IPS-NIHi7 (cell line): ENCODE measurements around the gene LHPP.

Experiments used
- DNase-seq: peaks from one replicate; pipeline ENCODE4 v3.0.0; 2012; ENCODE audit warnings: mixed read lengths; ENCODE audit errors: extremely low spot score

The LHPP gene

DNA sequence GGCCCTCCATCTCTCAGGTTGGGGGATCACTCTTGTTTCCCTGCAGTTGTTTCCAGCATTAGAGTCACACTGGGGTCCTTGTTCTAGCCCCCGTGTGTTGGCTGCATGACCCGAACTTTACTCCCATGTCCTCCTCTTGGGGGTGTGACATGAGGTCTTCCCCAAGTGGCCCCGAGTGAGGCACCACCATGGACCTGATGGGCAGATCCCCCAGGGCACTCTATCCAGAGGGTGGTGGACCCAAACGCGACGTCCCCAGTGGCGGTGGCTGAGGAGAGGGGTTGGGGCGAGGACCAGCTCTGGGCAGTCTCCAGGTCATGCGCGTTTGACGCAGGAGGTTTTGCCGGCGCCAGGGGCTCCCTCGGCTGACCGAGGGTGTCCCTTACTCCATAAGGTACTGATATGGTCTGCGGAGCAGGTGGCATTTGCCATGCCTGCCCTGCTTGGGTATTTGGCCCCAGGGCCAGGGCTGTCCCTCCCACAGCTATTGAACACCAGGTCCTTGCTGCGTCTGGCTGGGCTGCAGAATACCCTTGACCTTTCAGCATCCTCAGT is 131.9 kb downstream of the LHPP start:
- DNase-seq, result no peak

DNA sequence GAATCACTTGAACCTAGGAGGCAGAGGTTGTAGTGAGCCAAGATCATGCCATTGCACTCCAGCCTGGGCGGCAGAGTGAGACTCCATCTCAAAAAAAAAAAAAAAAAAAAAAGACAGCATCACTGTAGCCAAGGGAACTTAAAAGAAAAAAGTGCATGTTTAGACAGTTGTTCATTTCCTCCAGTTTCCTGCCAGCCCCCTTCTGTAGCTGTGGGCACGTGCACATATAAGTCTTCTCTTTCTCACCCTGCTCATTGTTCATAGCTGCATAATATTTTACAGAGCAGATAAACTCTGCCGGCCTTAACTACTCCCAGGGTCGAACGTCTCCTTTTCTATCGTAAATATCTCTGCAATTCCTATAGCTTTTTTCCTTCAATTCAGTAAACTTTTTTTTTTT is 132.6 kb downstream of the LHPP start:
- DNase-seq, result no peak

DNA sequence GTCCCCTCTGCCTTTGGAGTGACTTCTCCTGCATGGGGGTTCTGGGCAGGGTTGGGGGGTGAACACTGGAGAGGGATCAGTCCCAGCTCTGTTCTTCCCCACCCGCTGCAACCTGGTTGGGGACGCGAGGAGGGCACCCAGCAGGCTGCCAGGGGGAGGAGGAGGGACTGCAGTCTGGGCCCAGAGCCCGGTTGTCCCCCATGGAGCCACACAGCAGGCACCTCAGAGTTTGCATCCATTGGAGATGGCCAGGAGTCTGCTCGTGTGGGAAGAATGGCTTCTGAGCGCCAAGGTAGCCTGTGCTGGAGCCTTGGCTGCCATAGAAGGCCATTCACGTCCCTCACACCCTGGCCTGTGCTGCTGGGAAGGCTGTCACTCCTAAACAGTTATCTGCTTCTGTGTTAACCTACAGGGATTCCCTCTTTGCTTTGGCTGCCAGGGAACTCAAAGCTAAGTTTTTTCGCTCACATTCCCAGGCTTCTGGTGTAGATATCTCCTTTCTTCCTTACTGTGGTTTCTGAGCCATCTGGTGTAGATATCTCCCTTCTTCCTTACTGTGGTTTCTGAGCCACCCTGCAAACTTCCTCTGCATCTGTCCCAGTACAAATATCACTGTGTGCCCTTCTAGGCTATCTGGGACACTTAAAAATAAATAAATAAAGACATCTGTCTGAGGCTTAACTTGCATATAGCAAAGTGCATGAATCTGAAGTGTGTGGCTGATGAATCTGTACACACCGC is 133.7 kb downstream of the LHPP start:
- DNase-seq, result no peak

DNA sequence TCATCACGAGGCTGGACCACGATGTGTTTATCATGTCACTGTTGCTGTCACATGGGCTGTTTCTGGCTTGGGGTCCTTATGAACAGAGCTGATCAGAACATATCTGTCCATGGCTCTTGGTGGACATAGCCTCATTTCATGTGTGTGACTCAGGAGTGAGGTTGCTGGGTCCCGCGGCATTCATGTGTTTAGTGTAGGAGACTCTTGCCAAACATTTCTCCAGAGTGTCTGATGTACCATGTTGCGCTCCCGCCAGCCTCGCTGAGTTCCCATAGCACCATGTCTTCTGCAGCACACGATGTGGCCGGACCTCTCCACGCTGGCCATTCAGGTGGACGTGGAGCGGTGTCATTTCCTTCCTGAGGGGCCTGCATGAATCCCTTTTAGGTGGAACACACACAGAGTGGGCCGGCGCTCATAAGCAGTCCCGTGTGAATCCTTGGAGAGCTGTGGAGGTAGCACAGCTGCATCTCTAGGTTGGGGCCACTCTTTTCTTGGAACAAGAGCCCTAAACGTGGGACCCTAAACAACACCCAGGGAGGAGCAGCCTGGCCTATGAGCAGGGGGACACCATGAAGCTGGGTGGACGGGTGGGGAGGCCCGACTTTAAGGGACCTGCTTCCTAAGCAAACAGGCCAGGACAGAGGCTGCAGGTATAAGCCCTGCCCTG is 134.6 kb downstream of the LHPP start:
- DNase-seq, result no peak

DNA sequence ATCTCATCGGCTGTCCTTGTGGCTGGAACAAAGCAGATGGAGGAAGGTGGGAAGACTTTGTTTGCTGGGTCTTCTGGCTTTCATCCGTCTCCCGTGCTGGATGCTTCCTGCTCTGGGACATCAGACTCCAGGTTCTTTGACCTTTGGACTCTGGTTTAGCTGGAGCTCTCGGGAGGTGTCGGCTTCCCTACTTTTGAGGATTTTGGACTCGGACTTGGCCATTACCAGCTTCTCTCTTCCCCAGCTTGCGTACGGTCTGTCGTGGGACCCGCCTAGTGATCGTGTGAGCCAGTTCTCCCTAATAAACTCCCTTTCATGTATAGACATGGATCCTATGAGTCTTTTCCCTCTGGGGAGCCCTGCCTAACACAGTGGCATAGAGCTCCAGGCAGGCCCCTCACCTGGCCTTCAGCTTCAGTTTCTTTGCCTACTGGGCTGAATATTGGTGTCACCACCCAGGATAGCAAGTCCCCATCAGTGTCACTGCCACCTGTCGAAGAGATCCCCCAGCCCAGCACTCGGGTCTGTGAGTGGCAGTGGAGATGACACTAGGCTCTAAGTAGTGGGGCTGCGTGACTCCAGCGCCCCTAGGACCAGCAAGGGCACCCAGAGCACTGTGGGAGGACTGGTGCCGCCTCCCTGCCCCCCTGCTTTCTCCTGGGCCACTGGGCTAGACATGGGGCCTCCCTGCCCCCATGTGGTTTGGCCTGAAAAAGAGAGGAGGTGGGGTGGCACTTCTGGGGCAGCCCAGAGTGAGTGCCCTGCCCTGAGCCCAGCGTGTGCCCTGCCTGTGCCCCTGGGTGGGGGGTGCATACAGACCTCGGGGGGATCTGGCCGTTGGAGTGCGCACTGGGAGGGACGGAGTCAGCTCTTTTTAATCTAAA is 135.6 kb downstream of the LHPP start:
- no peak for DNase-seq

DNA sequence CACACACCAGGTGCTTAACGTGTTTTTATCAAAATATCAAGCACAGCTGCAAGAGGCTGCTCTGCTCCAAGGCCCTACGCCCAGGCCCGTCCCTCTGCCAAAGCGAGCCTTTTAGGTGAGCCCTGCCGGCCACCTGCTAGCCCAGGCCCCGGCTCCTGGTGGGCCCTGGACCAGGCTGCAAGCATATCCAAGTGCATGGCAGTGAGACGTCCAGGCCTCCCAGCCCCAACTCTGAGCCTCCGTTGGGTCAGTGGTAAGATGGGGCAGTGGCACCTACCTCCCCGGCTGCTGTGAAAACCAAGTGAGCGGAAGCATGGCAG is 136.2 kb downstream of the LHPP start:
- no peak for DNase-seq

DNA sequence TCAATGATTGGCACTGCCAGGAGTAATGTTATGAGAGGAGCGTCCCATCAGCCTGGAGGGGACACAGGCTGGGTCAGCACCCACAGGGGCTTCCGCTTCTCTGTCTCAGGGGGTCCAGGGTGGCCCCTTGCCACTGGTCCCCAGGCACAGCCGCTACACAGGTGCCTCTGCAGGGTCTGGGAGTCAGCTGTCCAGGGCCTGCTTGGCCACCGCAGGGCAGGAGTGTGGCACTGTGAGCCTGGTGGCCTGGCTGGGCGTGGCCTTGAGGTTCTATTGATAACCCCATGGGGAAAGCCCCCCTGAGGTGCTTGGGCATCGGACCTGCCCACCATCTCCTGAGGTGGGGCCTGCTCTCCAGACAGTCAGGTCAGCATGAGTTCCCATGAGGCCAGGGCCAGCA is 136.6 kb downstream of the LHPP start:
- DNase-seq, result no peak

DNA sequence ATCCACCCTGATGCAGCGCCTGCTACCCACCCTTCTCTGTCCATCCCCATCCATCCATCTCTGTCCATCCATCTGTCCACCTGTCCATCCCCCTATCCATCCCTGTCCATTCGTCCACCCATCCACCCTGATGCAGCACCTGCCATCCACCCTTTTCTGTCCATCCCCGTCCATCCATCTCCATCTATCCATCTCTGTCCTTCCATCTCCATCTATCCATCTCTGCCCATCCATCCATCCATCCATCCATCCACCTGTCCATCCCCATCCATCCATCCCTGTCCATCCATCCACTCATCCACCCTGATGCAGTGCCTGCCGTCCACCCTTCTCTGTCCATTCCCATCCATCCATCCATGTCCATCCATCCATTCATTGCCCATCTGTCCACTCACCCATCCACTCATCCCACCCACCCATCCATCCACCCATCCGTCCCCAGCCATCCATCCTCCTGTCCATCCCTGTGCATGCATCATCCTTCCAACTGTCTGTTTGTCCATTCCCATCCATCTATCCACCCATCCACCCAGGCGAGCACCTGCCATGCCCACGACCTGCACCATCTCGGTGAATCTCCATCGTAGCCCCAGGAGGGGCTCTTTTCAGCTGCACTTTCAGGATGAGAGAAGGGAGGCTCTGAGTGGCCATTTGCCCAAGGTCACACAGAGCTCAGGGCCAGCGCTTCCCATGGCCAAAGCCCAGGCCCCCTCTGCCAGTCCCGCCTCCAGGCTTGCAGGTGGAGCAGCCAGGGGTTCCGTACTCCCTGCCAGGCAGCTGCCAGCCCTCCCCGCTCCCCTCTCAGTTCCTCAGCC is 137.4 kb downstream of the LHPP start:
- no peak for DNase-seq

DNA sequence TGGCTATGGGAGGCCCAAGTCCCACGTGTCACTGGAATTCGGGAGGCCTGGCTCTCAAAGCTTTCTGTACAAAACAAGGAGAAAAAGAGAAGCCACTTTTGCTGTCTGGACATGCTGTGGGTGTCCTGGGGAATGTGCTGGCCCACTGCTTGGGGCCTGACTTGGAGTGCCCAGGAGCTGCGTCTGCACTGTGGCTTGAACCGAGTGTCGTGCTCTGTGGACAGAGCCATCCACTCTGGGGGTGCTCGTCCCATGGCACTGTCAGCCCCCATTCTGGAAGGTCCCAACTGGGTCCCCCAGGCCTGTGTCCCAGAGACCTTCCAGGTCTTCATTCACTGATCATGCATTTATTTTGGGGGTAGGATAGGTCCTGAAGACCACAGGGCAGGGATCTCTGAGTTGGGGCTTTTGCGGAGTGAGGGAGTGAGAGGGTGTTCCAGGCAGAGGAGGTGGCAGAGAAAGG is 138.0 kb downstream of the LHPP start:
- DNase-seq, result no peak

DNA sequence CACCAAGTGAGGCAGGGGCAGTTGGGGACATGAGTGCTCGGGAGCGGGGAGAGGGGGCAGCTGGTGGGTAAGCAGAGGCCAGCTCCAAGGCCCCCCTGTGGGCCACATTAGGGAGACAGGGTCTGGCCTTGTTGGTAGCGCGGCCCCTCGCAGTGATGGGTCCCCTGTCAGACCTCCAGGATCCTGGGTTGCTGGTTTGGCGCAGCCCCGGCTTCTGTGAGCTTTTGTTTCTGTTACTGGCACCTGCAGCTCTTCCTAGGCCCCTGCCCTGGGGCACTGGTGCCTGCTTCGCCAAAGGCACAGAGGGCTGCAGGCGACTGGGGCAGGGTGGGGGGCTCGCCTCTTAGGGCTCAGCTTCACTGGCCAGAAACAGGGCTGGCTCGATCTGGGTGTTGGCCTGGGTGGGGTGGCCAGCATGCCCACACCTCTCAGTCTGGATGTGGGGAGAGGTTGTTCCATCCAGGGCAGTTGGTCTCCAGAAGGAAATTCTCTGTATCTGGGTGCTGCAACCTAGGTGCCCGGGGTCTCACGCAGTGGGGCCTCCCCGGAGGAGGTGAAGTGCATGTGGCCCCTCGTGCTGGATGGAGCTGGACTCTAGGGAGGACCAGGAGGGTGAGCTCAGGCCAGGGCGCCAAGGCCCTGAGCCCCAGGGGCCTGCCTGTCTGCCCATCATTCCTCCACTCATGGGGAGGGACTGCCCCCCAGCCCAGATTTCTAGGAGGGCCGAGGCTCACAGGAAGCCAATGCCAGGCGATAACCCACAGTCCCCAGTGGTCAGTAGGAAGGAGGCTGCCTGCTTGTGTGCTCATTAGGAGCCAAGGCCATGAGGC is 138.6 kb downstream of the LHPP start:
- DNase-seq, result no peak

DNA sequence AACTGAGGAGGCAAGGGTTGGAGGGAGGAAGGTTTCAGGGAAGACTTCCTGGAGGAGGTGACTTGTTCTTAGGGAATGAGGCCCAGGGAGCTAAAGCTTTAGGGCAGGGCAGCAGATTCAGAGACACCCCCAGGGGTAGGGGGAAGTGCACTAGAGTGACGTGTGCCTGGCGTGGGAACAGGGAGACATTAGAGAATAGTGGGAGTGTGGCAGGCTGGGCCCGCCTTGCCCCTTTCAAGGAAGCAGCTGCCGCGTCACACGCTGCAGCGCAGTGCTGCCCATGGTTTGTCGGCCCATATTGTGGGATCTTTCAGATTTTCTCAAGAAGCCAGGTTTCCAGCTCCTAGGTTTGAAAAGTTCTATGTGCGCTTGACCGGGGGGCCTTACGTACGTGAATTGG is 139.4 kb downstream of the LHPP start:
- no peak for DNase-seq

DNA sequence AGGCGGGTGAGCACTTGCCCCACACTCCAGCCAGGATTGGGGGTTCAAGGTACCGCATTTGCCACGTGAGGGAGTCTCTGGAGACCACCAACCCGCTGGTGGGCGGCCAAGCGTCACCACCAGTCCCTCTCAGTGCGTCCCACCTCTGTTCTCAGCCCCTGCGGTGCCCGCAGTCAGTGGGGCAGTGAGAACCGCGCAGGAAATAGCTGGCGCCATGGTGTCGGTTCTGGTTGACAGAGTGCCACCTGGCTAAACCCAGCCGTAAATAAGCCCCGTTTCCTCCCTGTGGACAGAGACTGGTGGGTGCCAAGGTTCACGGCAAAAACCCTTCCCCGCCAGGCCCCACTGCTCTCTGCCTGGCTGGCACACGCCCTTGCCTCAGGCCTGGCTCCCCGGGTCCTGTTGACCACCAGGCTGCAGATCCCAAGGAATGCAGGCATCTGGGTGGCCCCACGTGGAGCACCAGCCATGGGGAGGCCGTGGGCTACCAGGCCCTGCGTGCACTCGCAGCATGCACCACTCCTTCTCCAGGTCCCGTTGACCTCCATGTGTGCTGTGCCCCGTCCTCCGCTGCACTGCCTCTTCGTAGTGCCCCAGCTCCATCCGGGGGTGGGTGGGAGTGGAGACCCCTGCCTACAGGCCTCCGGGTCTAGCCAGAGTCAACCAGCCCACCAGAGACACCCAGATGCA is 140.0 kb downstream of the LHPP start:
- DNase-seq, result no peak

DNA sequence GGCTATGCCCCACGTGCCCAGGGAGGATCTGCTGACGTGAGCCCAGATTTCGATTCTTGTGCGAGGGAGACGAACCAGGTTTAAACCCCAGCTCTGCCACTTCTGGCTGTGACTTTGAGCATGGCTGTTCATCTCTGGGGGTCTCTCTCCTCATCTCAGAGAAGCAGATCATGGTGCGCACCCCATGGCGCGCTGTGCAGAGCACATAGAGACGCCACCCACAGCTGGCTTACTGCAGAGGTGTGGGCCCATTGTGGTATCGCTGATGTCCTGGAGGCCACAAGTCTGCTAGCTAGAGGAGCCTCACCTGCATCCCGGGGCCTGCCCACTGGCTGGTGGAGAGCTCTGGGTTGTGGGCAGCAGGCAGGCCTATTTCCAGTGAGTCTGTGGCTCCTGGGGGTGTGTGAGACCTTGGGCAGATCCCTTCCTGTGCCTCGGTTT is 140.5 kb downstream of the LHPP start:
- no peak for DNase-seq

DNA sequence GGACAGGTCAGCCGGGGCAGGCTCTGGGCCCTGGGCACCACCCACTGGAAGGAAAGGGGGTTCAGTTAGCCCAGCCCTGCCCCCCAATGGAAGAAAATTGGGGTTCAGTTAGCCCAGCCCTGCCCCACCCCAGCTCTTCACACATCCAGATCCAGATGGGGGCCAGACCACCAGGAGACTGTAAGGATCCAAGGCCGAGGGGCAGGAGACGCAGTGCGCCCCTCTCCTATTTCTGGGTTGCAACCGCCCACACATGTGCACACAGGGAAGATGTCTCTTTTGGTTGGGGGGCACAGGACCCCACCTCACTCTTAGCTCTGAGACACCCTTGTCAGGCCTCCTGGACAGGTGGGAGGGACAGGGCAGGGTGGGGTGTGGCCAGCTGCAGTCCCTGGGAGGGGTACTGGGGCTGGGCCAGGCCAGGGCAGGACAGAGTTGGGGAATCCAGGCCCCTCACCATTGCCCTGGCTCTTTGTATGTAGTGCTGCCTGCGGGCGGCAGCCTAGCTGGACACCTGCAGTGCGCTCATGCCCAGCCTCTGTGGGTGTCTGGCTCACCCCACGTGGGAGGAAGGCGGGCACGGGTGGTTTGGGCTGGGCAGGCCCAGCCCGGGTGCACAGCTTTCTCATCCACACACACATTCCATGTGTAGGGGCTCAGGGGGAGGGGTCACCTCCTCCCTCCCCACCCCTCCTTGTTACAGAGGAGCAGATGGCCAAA is 141.2 kb downstream of the LHPP start:
- no peak for DNase-seq

DNA sequence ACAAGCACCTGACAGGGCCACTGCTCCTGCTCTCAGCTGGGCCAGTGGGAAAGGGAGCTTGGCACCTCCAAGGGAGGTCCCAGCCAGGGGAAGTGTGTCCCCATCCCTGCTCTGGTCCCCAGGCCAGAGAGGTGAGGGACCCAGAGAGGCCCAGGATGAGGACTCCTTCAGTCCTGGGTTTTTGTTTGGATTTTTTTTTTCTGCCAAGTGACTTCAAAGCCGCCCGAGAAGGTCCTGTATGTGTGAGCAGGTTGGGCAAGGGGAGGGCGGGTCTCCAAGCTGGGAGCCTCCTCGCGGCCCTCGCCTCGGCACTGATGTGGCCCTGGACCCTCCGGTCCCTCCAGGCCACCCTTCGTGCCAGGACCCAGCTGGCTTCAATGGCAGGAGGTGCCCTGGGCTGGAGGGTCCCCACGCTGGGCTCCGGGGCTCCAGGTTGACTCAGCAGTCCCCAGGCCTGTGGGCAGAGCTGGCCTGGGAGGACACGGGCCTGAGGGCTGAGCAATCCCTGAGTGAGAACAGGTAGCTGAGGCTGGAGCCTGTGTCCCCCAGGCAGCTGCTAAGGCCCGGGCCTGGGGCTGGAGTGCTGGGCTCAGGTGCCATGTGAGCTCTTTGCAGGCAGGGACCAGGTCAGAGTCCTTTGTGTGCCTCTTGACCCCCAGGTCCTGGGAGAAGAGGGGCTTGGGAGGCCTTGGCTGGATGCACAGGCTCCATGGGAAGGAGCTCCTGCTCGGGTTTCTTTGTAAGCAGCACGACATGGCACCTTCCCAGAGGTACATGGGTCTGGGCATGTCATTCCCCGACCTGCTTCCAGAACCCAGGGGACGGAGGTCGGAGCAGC is 142.0 kb downstream of the LHPP start:
- DNase-seq, result no peak

DNA sequence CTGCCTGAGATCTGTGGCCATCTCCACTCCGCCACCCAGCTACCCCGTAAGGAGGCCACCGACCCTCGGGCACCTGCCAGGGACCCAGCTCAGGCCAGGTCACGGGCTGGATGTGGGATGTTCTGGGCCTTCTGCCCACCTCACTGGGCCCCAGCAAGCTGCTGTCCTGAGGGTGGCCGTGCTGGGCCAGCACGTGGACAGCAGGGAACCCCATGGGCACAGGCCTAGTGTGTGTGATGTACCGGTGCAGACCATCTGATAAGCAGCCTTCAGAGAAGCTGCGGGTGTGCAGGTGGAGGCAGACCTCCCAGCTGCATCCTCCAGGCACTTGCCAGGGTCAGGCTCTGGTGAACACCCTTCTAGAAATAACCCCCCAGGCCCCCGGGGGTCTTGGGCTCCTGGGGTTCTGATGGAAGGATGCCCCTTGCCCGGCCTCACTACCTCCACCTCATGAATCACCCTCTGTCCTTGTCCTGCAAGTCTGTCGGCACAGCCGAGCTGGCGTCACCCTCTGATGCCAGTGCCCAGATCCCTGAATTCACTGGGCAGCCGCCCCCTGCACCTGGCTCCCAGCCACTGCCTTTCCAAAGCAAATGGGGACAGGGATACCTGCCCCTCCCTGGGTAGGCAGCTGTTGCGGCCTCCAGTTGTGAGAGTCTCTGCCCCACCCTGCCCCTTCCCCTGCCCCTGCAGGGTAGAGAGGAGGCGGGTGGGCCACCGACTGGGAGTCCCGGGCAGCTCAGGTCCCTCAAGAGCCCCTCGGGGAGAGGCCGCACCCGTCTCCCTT is 142.8 kb downstream of the LHPP start:
- DNase-seq, result no peak

DNA sequence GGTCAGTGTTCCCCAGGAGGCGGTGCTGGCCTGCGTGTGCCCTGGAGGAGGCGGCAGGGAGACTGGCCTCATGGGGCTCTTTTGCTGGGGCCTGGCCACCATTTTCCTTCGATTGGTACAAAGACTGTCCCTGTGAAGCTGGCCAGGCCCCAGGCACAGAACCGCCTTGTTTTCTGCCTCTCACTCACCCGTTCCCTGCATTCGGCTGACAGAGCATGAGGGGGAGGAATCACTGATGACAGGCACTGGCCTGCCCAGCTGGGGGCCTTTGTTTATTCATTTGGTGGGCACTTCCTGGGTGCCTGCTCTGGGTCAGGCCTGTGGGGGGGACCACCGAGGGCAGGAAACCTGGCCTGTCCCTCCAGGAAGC is 143.4 kb downstream of the LHPP start:
- DNase-seq, result no peak

DNA sequence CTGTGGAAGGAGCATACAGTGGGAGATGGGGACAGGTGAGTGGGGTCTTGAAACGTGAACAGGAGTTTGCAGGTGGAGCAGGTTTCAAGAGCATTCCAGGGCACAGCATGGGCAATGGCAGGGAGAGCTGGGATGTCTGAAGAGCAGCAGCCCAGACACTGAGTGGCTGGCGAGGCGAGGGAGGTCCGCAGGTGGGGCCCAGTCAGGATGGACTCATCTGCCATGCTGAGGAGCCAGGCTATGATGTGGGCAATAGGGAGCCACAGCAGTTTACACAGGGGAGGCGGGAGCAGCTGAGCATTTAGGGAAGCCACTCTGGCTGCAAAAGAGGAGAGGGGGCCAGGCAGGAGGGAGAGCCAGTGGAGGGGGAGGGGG is 143.8 kb downstream of the LHPP start:
- DNase-seq, result no peak
